HG03457 (cell line): ENCODE measurements around the gene FGD4.

Experiments used
- ATAC-seq: cut with Tn5 transposase; IDR thresholded peaks from one replicate; pipeline ENCODE4 v1.9.1; 2021; ENCODE audit warnings: moderate number of reproducible peaks; ENCODE audit not compliant: unreplicated experiment

The FGD4 gene

GRCh38 chr12:32659908-32660440, 260.6 kb downstream of the FGD4 start:
- no peak for ATAC-seq

GRCh38 chr12:32661706-32662105, 262.3 kb downstream of the FGD4 start:
- no peak for ATAC-seq

GRCh38 chr12:32662665-32663064, 263.3 kb downstream of the FGD4 start:
- ATAC-seq = no peak

GRCh38 chr12:32666018-32666417, 266.7 kb downstream of the FGD4 start:
- ATAC-seq = no peak

GRCh38 chr12:32669584-32669983, 270.2 kb downstream of the FGD4 start:
- ATAC-seq = no peak

GRCh38 chr12:32671930-32672780, 272.8 kb downstream of the FGD4 start:
- no peak for ATAC-seq

- ATAC-seq = peak; percentile 96
These were observed 279.9 kb downstream of the FGD4 start, which contains the start of gene DNM1L for GRCh38 chr12:32679091-32679919. TSS of gene DNM1L (plus strand) at chr12:32679301. CDS start at chr12:32679364, 63 bp downstream.

GRCh38 chr12:32679920-32680237, 280.5 kb downstream of the FGD4 start:
- ATAC-seq = no peak

GRCh38 chr12:32680787-32681186, 281.4 kb downstream of the FGD4 start:
- ATAC-seq = no peak

- no peak for ATAC-seq
These were observed 281.9 kb downstream of the FGD4 start for GRCh38 chr12:32681272-32681671.

- ATAC-seq = no peak
These were observed 287.0 kb downstream of the FGD4 start for GRCh38 chr12:32686340-32686739.

GRCh38 chr12:32688786-32689185, 289.4 kb downstream of the FGD4 start:
- ATAC-seq = no peak

GRCh38 chr12:32690927-32691326, 291.6 kb downstream of the FGD4 start:
- no peak for ATAC-seq

GRCh38 chr12:32692358-32692757, 293.0 kb downstream of the FGD4 start:
- ATAC-seq = no peak

GRCh38 chr12:32693036-32693435, 293.7 kb downstream of the FGD4 start:
- ATAC-seq = no peak
